Uterus (tissue), 2 donors: ENCODE measurements around the gene KRTAP4-9.

Source experiments
- CTCF ChIP-seq, 4 experiments: fragments of 200-600 bp in 2 of 4; fragments of 450-650 bp in 2 of 4; sonication (generic) in 2 of 4; IDR thresholded peaks; one replicate each; pipeline ENCODE4 v1.5.1; 2016 to 2019; ENCODE audit warnings: antibody characterized with exemption in 4 of 4, mild to moderate bottlenecking in 2 of 4, moderate library complexity in 1 of 4
- POLR2A ChIP-seq, 2 donors: fragments of 450-650 bp; IDR thresholded peaks; one replicate each; pipeline ENCODE4 v1.6.1; 2016; ENCODE audit warnings: antibody characterized with exemption in 2 of 2, mild to moderate bottlenecking in 1 of 2, moderate library complexity in 1 of 2

GRCh38 chr17:41133880-41134735 is 28.9 kb downstream of the KRTAP4-9 start:
- no peak for TF ChIP-seq POLR2A (IDR thresholded peaks at IDR 0.05)
- TF ChIP-seq CTCF (IDR thresholded peaks at IDR 0.05): no peak
